K562 (cell line): ENCODE measurements around the gene ALDH1A3. TPM values are rescaled to one million over a fixed set of nuclear protein-coding genes. Genes with fewer than 3 reads are reported as not detected.

Source experiments
- ATAC-seq: fragments of 200-7000 bp; cut with Tn5 transposase; 3 replicates; pipeline ENCODE4 v1.9.1; 2020; ENCODE audit warnings: moderate library complexity
- BruUV-seq: library from RNA; stranded (reverse); fragments of 400-500 nt; replicated peaks from 2 replicates; lab custom pipeline; 2021; lab: Mats Ljungman, UMichigan
- CTCF ChIA-PET: fragments of 300-600 bp; formaldehyde crosslinking; extraction: SDS; loops from one replicate; lab custom pipeline; 2021; ENCODE audit warnings: low intra/inter-chr PET ratio; lab: Yijun Ruan, JAX
- POLR2A ChIA-PET: fragments of 300-600, 350-650 bp; sonication (Branson Sonifier 250); formaldehyde crosslinking; extraction: SDS; loops from one replicate; lab custom pipeline; 2021; ENCODE audit warnings: antibody characterized with exemption, inconsistent platforms; lab: Yijun Ruan, JAX
- DNase-seq, 4 experiments: peaks; one replicate each; pipeline versions ENCODE4 v3.0.0 to v3.0.0-alpha.2; 2011 to 2018; ENCODE audit warnings: low spot score in 3 of 4, mixed read lengths in 3 of 4; ENCODE audit errors: extremely low read depth in 1 of 4
- FAIRE-seq: peaks from 2 replicates; lab custom pipeline; 2011; peaks lifted over from hg19 to GRCh38; lab: Jason Lieb, UNC
- H2AFZ ChIP-seq: 2 replicates; pipeline ENCODE4 v1.6.0; 2011; ENCODE audit warnings: low read depth, low read length, control low read depth, inconsistent platforms
- H3K27ac ChIP-seq: fragments of 200-600 bp; 3 replicates; pipeline ENCODE4 v1.8.0; 2011; ENCODE audit warnings: low read depth, mild to moderate bottlenecking, control low read depth, inconsistent platforms, low read length, moderate library complexity, mixed read lengths; ENCODE audit errors: extremely low read depth
- H3K27me3 ChIP-seq, 2 experiments: fragments of 300-600 bp in 1 of 2; 2 replicates in 1 of 2; 3 replicates in 1 of 2; pipeline versions ENCODE4 v1.6.0 to v1.8.0; 2011; ENCODE audit warnings: inconsistent platforms in 2 of 2, low read length in 2 of 2, mild to moderate bottlenecking in 1 of 2, mixed read lengths in 1 of 2, moderate library complexity in 1 of 2; ENCODE audit not compliant: control insufficient read depth in 2 of 2, insufficient read depth in 2 of 2
- H3K36me3 ChIP-seq: fragments of 300-600 bp; 3 replicates; pipeline ENCODE4 v1.8.0; 2011; ENCODE audit warnings: mild to moderate bottlenecking, low read length, inconsistent platforms; ENCODE audit not compliant: control insufficient read depth, insufficient read depth
- H3K4me1 ChIP-seq, 2 experiments: fragments of 200-600 bp in 1 of 2; replicated peaks in 1 of 2; 2 replicates in 1 of 2; 3 replicates in 1 of 2; pipeline versions ENCODE4 v1.5.1 to v1.8.0; 2011; ENCODE audit warnings: inconsistent platforms in 2 of 2, low read length in 2 of 2, mild to moderate bottlenecking in 1 of 2, mixed read lengths in 1 of 2, moderate library complexity in 1 of 2; ENCODE audit not compliant: control insufficient read depth in 2 of 2, insufficient read depth in 2 of 2
- H3K4me2 ChIP-seq: 2 replicates; pipeline ENCODE4 v1.6.1; 2011; ENCODE audit warnings: low read length, control low read depth, inconsistent platforms, mixed read lengths; ENCODE audit not compliant: insufficient read depth
- H3K4me3 ChIP-seq: fragments of 200-600 bp; sonication (generic), shearing (Covaris generic); 2 replicates; pipeline ENCODE4 v1.5.1; 2016; ENCODE audit warnings: control low read depth, inconsistent platforms
- H3K79me2 ChIP-seq: fragments of 200-600 bp; 3 replicates; pipeline ENCODE4 v1.8.0; 2011; ENCODE audit warnings: low read length, inconsistent platforms; ENCODE audit not compliant: control insufficient read depth, insufficient read depth
- H3K9ac ChIP-seq, 2 experiments: 2 replicates each; pipeline versions ENCODE4 v1.6.0 to v1.6.1; 2011; ENCODE audit warnings: low read depth in 2 of 2, low read length in 2 of 2, control low read depth in 1 of 2, inconsistent platforms in 1 of 2, mild to moderate bottlenecking in 1 of 2, mixed read lengths in 1 of 2; ENCODE audit not compliant: insufficient read depth in 1 of 2
- H3K9me1 ChIP-seq: one replicate; pipeline ENCODE4 v1.6.0; 2011; ENCODE audit warnings: inconsistent platforms, mild to moderate bottlenecking, low read length, moderate library complexity; ENCODE audit not compliant: control insufficient read depth, insufficient read depth
- H3K9me3 ChIP-seq: replicated peaks from 2 replicates; pipeline ENCODE4 v1.5.1; 2011; ENCODE audit warnings: low read depth, low read length, inconsistent platforms; ENCODE audit not compliant: control insufficient read depth, insufficient read depth
- H4K20me1 ChIP-seq: replicated peaks from 2 replicates; pipeline ENCODE4 v1.6.1; 2011; ENCODE audit warnings: low read length, inconsistent platforms, mixed read lengths; ENCODE audit not compliant: control insufficient read depth, insufficient read depth
- BMI1 ChIP-seq: fragments of 150-350 bp; IDR thresholded peaks from 2 replicates; pipeline ENCODE4 v1.6.1; 2014; ENCODE audit warnings: low read length
- CHCHD3 ChIP-seq: fragments of 250-450 bp; sonication (Bioruptor Pico); IDR thresholded peaks from 2 replicates; pipeline ENCODE4 v2.1.2; 2022; ENCODE audit warnings: mild to moderate bottlenecking
- ESRRB ChIP-seq: fragments of 250-450 bp; sonication (Bioruptor Pico); IDR thresholded peaks from 2 replicates; pipeline ENCODE4 v1.5.0; 2020; ENCODE audit warnings: mild to moderate bottlenecking, moderate library complexity, borderline replicate concordance
- ETS2 ChIP-seq: IDR thresholded peaks from 2 replicates; pipeline ENCODE4 v1.6.1; 2016; ENCODE audit warnings: borderline replicate concordance, missing genetic modification characterization, mild to moderate bottlenecking, moderate library complexity, missing compliant biosample characterization; ENCODE audit not compliant: poor library complexity, severe bottlenecking
- HDAC3 ChIP-seq: fragments of 450-650 bp; IDR thresholded peaks from 2 replicates; pipeline ENCODE4 v1.6.1; 2018; ENCODE audit warnings: borderline replicate concordance, mild to moderate bottlenecking, moderate library complexity; ENCODE audit not compliant: partially characterized antibody
- HDAC8 ChIP-seq: fragments of 450-650 bp; IDR thresholded peaks from 2 replicates; pipeline ENCODE4 v1.6.1; 2016; ENCODE audit warnings: mild to moderate bottlenecking, missing genetic modification characterization, moderate library complexity, missing compliant biosample characterization
- HNRNPUL1 ChIP-seq: fragments of 200-400 bp; formaldehyde crosslinking; IDR thresholded peaks from 2 replicates; pipeline ENCODE4 v1.6.1; 2017; ENCODE audit warnings: low read length
- L3MBTL2 ChIP-seq: fragments of 450-650 bp; IDR thresholded peaks from 2 replicates; pipeline ENCODE4 v1.6.1; 2016; ENCODE audit warnings: mild to moderate bottlenecking, moderate library complexity
- MXI1 ChIP-seq: IDR thresholded peaks from 2 replicates; pipeline ENCODE4 v1.6.1; 2011; ENCODE audit warnings: low read depth, mild to moderate bottlenecking, improper control_type of control experiment, low read length
- PBX2 ChIP-seq, 2 experiments: IDR thresholded peaks in 1 of 2; conservative IDR thresholded peaks in 1 of 2; 2 replicates each; pipeline ENCODE4 v1.6.1; 2016; ENCODE audit warnings: low read depth in 2 of 2, mild to moderate bottlenecking in 1 of 2, missing compliant biosample characterization in 1 of 2, missing genetic modification characterization in 1 of 2, moderate library complexity in 1 of 2
- PPARD ChIP-seq: fragments of 250-450 bp; sonication (Bioruptor Pico); IDR thresholded peaks from 2 replicates; pipeline ENCODE4 v1.8.0; 2022; ENCODE audit warnings: inconsistent platforms, mild to moderate bottlenecking, moderate library complexity
- SP1 ChIP-seq: sonication (generic); formaldehyde crosslinking; IDR thresholded peaks from 2 replicates; pipeline ENCODE4 v1.8.1; 2022; ENCODE audit warnings: mild to moderate bottlenecking, missing genetic modification reagents
- ZKSCAN8 ChIP-seq: fragments of 200-800 bp; sonication (Bioruptor generic); IDR thresholded peaks from 2 replicates; pipeline ENCODE4 v1.6.1; 2016; ENCODE audit warnings: missing genetic modification characterization, missing compliant biosample characterization
- WGBS: fragments of 100-300 bp; shearing (Covaris generic); methylation state at CpG from one replicate; pipeline ENCODE4 v1.1.6; 2016; ENCODE audit warnings: low coverage, mixed read lengths; ENCODE audit not compliant: insufficient coverage; ENCODE audit errors: missing lambda C conversion rate; 5-methylcytosine and 5-hydroxymethylcytosine counted together
- in situ Hi-C: fragments of 300-500 bp; cut with MboI; formaldehyde crosslinking; loops from 4 replicates; pipeline ENCODE4 v1.15.0; 2018; ENCODE audit warnings: inconsistent platforms, mixed read lengths
- intact Hi-C: fragments of 100-400 bp; cut with micrococcal nuclease; formaldehyde crosslinking; loops from 2 replicates; pipeline ENCODE4 v1.14.2; 2022
- polyA plus RNA-seq, 8 experiments: library from polyadenylated mRNA; depleted of rRNA in 4 of 8; stranded (reverse) in 5 of 8; unstranded in 3 of 8; fragments of >200 nt; fragmentation: Nextera tagmentation in 2 of 8; fragmentation: Illumina TruSeq in 1 of 8; extraction: Ambion mirVana in 2 of 8; extraction: Trizol in 1 of 8; gene quantifications; 2 replicates each; pipeline versions ENCODE4 v1.2.1 to v1.2.3, GENCODE V29; 2011 to 2014; ENCODE audit warnings: inconsistent platforms in 1 of 8, missing spikeins in 1 of 8
- total RNA-seq, 7 experiments: library from RNA; depleted of rRNA in 6 of 7; stranded (reverse); fragments of >200 nt in 6 of 7; fragmentation: Illumina TruSeq in 2 of 7; extraction: Trizol in 2 of 7; gene quantifications; 2 replicates each; pipeline versions ENCODE4 v1.2.1 to v1.2.3, GENCODE V29; 2011 to 2021; ENCODE audit warnings: low replicate concordance in 1 of 7

The ALDH1A3 gene
- total and polyA plus RNA-seq, 9 of the 15 experiments (the other 6 are each of a cell fraction or from before 2014, with no cell fraction given): 0.38 TPM; not detected in 8

GRCh38 chr15:100900795-100901169, 21.2 kb downstream of the ALDH1A3 start:
- TF ChIP-seq HDAC8: no peak
- no peak for TF ChIP-seq ZKSCAN8 (CRISPR knock-in tag)
- no peak for TF ChIP-seq HNRNPUL1
- no peak for TF ChIP-seq ETS2 (tag)
- Histone ChIP-seq H3K9me1 (no peaks in the 10 kb centered on the region), H3K4me3 (no peak overlapping the region), H3K27ac (no peak overlapping the region), H3K9me3 (no peaks in the 10 kb centered on the region), H3K4me1 (no peaks in the 10 kb centered on the region), H3K27me3 (peaks cover 33 to 70% of the 10 kb centered on the region in 2 experiments), H2AFZ (no peak overlapping the region), H3K79me2 (no peaks in the 10 kb centered on the region), H4K20me1 (no peaks in the 10 kb centered on the region; the same call in 1 of the 2 replicates), H3K4me2 (no peak overlapping the region), H3K9ac (no peak overlapping the region), H3K36me3 (no peaks in the 10 kb centered on the region)
- FAIRE-seq (no peak), DNase-seq (no peak), ATAC-seq (no peak)
- intact Hi-C loops (no loop called here), in situ Hi-C loops (loop anchor here (25.0 kb wide), 1 partner anchor 362 kb away; the partner anchor contains the start of gene CHSY1)
- BruUV-seq: no TSS peak
- ChIA-PET POLR2A (no interaction called here), CTCF (no interaction called here)
- 9% methylated on average over 9 of the region's 9 CpGs for WGBS

- ATAC-seq (no peak), FAIRE-seq (no peak), DNase-seq (no peak)
- BruUV-seq: no TSS peak
- Histone ChIP-seq H3K36me3 (no peaks in the 10 kb centered on the region), H2AFZ (no peak overlapping the region), H3K27me3 (peaks cover 34 to 73% of the 10 kb centered on the region in 2 experiments), H3K9me1 (no peaks in the 10 kb centered on the region), H4K20me1 (no peaks in the 10 kb centered on the region; the same call in 1 of the 2 replicates), H3K4me3 (no peak overlapping the region), H3K4me1 (no peaks in the 10 kb centered on the region), H3K4me2 (no peak overlapping the region), H3K79me2 (no peaks in the 10 kb centered on the region), H3K9me3 (no peaks in the 10 kb centered on the region), H3K9ac (no peak overlapping the region), H3K27ac (no peak overlapping the region)
- POLR2A ChIA-PET: interaction anchor here (1.5 kb wide), 1 partner anchor 107 kb away, joined by 3 read pairs; no protein-coding TSS in a partner anchor
- 4% methylated on average over 3 of the region's 3 CpGs for WGBS
- in situ Hi-C loops (loop anchor here (25.0 kb wide), 1 partner anchor 361 kb away; the partner anchor contains the start of gene CHSY1), intact Hi-C loops (no loop called here)
- CTCF ChIA-PET: no interaction called here
- TF ChIP-seq ESRRB (CRISPR knock-in tag) (no peak), PBX2 (CRISPR knock-in tag; IDR thresholded peaks at IDR 0.05; ENCODE audit: low read depth) (no peak), PBX2 (tag; conservative IDR thresholded peaks at IDR 0.05; ENCODE audit: low read depth) (no peak), BMI1 (no peak), SP1 (CRISPR knock-in tag) (no peak), CHCHD3 (CRISPR knock-in tag) (no peak), MXI1 (no peak), L3MBTL2 (no peak), HDAC3 (no peak), PPARD (no peak)
These were observed 21.7 kb downstream of the ALDH1A3 start for GRCh38 chr15:100901296-100901695.
